Ishikawa (cell line): ENCODE data around the gene ZNF768.

Experiments used
- CEBPB ChIP-seq: IDR thresholded peaks from 2 replicates; pipeline ENCODE4 v1.6.1; 2012
- CREB1 ChIP-seq: IDR thresholded peaks from 2 replicates; pipeline ENCODE4 v1.6.1; 2012; ENCODE audit warnings: low read depth
- EGR1 ChIP-seq: IDR thresholded peaks from 2 replicates; pipeline ENCODE4 v1.6.1; 2012
- EP300 ChIP-seq: IDR thresholded peaks from 2 replicates; pipeline ENCODE4 v1.6.1; 2012; ENCODE audit warnings: borderline replicate concordance
- FOXM1 ChIP-seq: IDR thresholded peaks from 2 replicates; pipeline ENCODE4 v1.6.1; 2012; ENCODE audit warnings: low read depth, borderline replicate concordance
- NFIC ChIP-seq: IDR thresholded peaks from 2 replicates; pipeline ENCODE4 v1.6.1; 2012
- RAD21 ChIP-seq: IDR thresholded peaks from 2 replicates; pipeline ENCODE4 v1.6.1; 2012; ENCODE audit warnings: low read depth
- TAF1 ChIP-seq: IDR thresholded peaks from 2 replicates; pipeline ENCODE4 v1.6.1; 2012; ENCODE audit warnings: low read depth, mild to moderate bottlenecking
- TCF12 ChIP-seq: IDR thresholded peaks from 2 replicates; pipeline ENCODE4 v1.6.1; 2012; ENCODE audit warnings: low read depth
- TEAD4 ChIP-seq: IDR thresholded peaks from 2 replicates; pipeline ENCODE4 v1.6.1; 2012
- YY1 ChIP-seq: IDR thresholded peaks from 2 replicates; pipeline ENCODE4 v1.6.1; 2012; ENCODE audit warnings: low read depth
- ZBTB7A ChIP-seq: IDR thresholded peaks from 2 replicates; pipeline ENCODE4 v1.6.1; 2012; ENCODE audit warnings: low read depth
- TF ChIP-seq, protein P1 (sequence below): IDR thresholded peaks from 2 replicates; pipeline ENCODE4 v1.6.1; 2012; ENCODE audit warnings: low read depth, mild to moderate bottlenecking
- TF ChIP-seq, protein P2 (sequence below): IDR thresholded peaks from 2 replicates; pipeline ENCODE4 v1.6.1; 2012
- TF ChIP-seq, protein P3 (sequence below): IDR thresholded peaks from 2 replicates; pipeline ENCODE4 v1.6.1; 2012

ZNF768 gene

DNA sequence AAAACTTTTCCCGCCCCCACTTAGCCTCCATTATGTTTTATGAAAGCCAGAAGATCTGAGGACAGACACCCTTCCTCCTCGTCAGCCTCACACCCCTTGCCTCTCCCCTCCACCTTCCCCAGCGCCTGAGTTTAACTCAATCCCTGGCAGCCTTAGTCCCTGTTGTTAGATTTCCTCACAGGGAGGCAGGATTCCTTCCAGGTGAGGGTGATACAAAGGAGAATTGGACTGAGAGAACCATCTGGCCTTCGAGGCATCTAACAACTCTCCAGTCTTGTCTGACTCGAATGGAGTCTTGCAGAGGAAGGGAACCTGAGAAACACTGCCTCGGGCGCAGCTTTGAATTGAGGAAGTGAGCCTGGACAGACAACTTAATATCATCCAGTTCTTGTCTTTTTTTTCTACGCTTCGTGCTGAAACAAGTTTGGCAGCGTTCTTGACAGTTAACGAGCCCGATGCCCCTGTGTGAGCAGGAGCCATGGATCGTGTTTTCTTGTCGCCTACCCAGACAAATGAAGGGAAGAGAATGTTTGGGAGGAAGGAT is 1.3 kb upstream of the ZNF768 start:
- TF ChIP-seq RAD21 (no peak; the same call in 1 of the 2 replicates), YY1 (peak; percentile 15; the same call in 1 of the 2 replicates)

DNA sequence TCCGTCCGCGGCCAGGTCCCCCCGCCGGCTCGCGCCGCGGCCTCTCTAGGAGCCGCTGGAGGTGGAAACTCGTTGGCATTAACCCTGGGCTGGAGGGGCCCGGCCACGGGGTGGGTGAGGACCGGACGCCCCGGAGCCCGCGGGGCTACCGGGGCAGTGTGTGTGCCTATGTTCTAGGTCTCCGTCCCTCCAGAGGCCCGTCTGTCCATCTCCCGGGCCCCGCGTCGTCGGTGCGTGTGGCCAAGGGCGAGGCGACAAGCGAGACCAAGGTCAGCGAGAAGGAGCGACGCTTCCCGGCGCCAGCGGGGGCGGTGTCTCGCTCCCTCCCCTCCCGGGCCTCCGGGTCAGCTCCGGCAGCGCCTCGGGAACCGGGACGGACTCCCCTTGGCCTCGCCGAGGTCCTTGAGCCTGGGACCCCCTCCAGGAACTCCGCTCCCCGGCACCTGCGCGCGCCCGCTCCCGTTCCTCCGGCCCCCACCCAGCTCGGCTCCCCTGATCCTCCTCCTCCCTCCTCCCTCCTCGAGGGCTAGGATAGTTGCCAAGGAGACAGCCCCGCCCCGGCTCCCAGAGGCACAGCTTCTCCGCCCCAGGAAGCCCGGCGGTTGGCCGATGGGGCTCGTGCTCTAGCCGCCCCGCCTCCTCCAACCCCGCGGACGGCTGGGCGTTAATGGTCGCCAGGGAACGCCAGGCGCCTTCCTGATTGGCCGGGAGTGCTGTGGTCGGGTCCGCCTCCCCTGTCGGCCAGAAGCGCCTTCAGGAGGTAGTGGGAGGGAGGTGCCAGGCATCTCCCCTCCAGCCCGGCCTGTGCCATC is 663 bp upstream of the ZNF768 start:
- TF ChIP-seq, protein P1, sequence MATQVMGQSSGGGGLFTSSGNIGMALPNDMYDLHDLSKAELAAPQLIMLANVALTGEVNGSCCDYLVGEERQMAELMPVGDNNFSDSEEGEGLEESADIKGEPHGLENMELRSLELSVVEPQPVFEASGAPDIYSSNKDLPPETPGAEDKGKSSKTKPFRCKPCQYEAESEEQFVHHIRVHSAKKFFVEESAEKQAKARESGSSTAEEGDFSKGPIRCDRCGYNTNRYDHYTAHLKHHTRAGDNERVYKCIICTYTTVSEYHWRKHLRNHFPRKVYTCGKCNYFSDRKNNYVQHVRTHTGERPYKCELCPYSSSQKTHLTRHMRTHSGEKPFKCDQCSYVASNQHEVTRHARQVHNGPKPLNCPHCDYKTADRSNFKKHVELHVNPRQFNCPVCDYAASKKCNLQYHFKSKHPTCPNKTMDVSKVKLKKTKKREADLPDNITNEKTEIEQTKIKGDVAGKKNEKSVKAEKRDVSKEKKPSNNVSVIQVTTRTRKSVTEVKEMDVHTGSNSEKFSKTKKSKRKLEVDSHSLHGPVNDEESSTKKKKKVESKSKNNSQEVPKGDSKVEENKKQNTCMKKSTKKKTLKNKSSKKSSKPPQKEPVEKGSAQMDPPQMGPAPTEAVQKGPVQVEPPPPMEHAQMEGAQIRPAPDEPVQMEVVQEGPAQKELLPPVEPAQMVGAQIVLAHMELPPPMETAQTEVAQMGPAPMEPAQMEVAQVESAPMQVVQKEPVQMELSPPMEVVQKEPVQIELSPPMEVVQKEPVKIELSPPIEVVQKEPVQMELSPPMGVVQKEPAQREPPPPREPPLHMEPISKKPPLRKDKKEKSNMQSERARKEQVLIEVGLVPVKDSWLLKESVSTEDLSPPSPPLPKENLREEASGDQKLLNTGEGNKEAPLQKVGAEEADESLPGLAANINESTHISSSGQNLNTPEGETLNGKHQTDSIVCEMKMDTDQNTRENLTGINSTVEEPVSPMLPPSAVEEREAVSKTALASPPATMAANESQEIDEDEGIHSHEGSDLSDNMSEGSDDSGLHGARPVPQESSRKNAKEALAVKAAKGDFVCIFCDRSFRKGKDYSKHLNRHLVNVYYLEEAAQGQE: no peak
- TF ChIP-seq, protein P2, sequence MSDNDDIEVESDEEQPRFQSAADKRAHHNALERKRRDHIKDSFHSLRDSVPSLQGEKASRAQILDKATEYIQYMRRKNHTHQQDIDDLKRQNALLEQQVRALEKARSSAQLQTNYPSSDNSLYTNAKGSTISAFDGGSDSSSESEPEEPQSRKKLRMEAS: no peak; the same call in none of the 2 replicates
- no peak for TF ChIP-seq TEAD4
- TF ChIP-seq TAF1: peak; percentile 67
- peak; percentile 18; the same call in 1 of the 2 replicates for TF ChIP-seq NFIC
- TF ChIP-seq CEBPB: no peak
- no peak; the same call in 1 of the 2 replicates for TF ChIP-seq ZBTB7A
- TF ChIP-seq, protein P3, sequence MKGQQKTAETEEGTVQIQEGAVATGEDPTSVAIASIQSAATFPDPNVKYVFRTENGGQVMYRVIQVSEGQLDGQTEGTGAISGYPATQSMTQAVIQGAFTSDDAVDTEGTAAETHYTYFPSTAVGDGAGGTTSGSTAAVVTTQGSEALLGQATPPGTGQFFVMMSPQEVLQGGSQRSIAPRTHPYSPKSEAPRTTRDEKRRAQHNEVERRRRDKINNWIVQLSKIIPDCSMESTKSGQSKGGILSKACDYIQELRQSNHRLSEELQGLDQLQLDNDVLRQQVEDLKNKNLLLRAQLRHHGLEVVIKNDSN: peak; percentile 33; the same call in 1 of the 2 replicates
- peak; percentile 79 for TF ChIP-seq EGR1
- TF ChIP-seq RAD21: no peak
- TF ChIP-seq EP300: no peak
- no peak for TF ChIP-seq CREB1
- peak; percentile 45; the same call in 1 of the 2 replicates for TF ChIP-seq YY1
- TF ChIP-seq FOXM1: 0 out of 2 replicates have a peak, but pooled peaks have one; percentile 14
- peak; percentile 29; the same call in 1 of the 2 replicates for TF ChIP-seq TCF12

DNA sequence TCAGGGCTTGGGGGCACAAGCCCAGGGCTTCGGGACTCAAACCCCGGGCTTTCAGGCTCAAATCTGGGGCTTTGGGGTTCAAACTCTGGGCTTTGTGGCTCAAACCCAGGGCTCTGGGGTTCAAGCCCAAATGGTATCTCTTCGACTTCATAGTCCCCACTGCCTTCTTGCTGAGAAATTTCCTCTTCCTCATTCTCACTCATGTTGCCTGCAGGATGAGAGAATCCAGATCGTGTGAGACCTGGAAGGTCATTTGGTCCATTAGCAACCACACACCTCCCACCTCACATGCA is 576 bp downstream of the ZNF768 start:
- TF ChIP-seq, protein P3: no peak
- TF ChIP-seq FOXM1 (no peak), EGR1 (no peak), YY1 (no peak), TAF1 (no peak), RAD21 (no peak), EP300 (no peak), CEBPB (no peak), TEAD4 (no peak), TCF12 (no peak), ZBTB7A (no peak)
- TF ChIP-seq, protein P1: no peak

DNA sequence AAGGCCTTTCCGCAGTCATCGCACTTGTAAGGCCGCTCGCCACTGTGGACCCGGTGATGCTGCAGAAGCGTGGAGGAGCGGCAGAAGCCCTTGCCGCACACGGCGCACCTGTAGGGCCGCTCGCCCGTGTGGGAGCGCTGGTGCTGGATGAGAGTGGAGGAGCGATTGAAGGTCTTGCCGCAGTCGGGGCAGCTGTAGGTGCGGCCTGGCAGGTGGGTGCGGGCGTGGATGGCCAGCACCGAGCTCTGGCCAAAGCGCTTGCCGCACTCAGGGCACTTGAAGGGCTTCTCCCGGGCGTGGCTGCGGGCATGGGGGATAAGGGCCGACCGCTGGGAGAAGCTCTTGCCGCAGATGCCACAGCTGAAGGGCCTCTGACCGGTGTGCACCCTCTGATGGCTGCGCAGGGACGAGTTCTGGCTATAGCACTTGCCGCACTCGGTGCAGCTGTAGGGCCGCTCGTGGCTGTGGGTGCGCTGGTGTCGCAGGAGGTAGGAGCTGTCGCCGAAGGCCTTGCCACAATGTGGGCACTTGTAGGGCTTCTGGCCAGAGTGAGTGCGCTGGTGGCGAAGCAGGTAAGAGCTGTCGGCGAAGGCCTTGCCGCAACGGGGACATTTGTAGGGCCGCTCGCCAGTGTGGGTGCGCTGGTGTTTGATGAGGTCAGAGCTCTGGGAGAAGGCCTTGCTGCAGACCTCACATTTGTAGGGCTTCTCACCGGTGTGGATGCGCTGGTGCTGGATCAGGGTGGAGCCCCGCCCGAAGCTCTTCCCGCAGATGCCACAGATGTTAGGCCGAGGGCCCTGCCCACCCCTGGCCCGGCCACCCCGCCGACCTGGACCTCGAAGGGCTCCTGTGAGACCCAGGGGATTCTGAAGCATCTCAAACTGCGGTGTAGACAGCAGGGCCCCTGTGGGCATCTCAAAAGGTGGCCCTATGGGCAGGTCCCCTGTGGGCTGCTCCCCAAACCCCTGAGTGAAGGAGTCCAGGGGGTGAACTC is 1.5 kb downstream of the ZNF768 start:
- TF ChIP-seq, protein P3: no peak
- TF ChIP-seq, protein P2: no peak
- TF ChIP-seq NFIC (no peak), ZBTB7A (no peak), TCF12 (no peak)
